HG03039 (cell line): ENCODE measurements around the gene DDX10.
"Not testable (repeated sequence)": the region's sequence is repeated elsewhere in the genome, so short reads cannot be mapped to it uniquely, and the experiment has no call there.

Source experiments
- ATAC-seq: cut with Tn5 transposase; IDR thresholded peaks from one replicate; pipeline ENCODE4 v1.9.1; 2021; ENCODE audit warnings: mild to moderate bottlenecking, moderate library complexity; ENCODE audit not compliant: unreplicated experiment

Gene DDX10

DNA sequence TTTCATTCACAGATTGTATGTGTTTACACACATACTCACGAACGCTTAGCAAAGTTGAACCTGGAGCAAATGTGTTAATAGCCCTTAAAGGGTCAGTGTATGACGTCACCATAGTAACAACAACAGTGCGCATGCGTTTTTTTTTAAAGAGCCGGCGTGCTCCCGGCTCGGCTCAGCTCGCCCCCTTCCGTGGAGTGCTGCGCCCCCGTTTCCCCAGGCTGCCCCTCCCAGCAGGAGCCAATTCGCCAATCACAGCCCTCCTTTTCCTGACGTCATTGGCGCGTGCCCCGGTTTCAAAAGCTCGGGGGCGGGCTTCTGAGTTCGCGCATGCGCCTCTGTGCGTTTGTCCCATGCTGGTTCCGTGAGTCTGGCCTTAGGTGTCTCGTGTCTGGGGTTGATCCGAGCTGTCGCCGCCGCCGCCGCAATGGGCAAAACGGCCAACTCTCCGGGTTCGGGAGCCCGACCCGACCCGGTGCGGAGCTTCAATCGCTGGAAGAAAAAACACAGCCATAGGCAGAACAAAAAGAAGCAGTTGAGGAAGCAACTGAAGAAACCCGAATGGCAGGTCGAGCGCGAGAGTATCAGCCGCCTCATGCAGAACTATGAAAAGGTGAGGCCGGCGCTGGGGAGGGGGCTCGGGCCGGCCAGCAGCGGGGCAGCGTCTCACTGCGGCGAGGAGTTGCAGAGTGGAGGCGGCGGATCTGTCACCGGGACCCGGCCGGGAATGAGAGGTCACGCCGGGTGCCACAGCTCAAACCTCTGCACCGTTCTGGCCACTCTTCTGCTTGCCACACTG, at the start of gene DDX10:
Gene DDX10 (plus strand): TSS at position 340 of the 796 bp plus-strand sequence. CDS start 85 bp downstream, at position 425.
- ATAC-seq = peak; percentile 94

DNA sequence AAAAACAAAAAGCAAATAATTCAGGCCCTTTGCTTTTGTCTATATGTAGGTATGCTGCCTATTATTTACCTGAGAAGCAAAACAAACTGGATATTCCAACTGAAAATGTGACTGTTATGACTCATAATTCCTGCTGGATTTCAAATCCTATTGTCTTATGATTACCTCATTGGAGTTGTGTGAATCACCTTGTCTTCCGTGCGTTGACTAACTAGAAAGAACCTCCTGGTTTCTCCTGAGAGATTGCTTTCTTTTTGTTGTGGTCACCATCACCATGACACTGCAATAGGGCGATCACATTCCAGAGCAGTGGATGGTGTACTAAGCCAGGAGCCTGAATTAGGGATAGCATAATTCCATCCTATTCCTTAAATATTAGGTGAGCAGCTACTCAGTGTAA, 48.3 kb upstream of the DDX10 start:
- no peak for ATAC-seq

GRCh38 chr11:108617055-108617454, 47.8 kb upstream of the DDX10 start:
- no peak for ATAC-seq

DNA sequence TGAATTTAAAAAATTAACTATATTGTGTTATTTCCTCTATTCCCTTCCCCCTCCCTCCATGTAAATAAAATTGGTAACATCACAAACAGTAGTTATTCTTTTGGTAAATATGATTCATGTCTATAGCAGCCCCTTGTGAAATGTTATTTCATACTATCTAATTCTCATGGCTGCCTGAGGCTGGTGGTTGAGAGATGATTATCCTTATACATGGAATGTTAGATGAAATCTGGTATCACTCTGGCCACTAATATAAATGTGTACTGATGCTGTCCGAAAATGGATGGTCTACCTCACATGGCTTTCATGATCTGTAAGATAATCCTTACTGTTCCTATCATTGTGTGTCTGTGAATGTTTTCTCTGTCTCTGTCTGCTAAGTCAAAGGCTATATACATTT, 46.3 kb upstream of the DDX10 start:
- no peak for ATAC-seq

DNA sequence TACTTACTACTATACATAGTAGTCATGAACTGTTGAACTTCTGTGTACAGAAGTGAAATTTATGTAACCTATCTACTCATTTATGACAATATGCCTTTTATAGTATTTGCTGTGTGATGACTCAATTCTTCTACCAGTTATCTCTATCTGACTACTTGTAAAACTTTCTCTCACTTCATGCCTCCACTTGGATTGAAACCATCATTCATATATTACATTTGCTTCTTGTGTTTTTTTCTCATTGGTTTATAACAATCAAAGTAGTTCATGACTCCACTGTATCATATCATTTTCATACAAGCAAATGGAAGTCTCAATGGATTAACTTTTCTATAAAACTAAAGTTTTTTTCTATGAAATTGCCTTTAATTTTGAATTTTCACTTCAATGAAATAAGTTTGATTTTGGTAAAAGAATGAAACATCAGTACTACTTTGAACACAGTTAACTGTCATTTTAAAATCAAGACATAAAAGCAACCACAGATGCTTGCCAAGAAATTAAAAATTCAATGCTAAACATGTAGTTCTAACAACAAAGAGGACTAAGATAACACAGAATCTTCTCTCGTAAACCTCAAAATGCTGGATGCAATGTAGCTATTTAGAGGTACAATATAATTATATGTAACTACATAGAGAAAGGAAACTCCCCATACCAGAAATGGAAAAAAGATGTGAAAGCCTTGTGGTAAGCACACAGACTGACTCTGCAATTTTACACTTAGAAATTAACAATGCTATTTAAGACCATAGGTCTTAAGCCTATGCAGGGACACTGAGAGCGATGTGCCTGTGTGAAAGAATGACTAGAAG, 43.7 kb upstream of the DDX10 start:
- ATAC-seq = peak; percentile 87

GRCh38 chr11:108622341-108622740, 42.5 kb upstream of the DDX10 start:
- no peak for ATAC-seq

- no peak for ATAC-seq
These were observed 40.5 kb upstream of the DDX10 start for GRCh38 chr11:108624196-108624925.

- ATAC-seq = no peak
These were observed 36.5 kb upstream of the DDX10 start for GRCh38 chr11:108628326-108628725.

- ATAC-seq = no peak
These were observed 36.1 kb upstream of the DDX10 start for GRCh38 chr11:108628812-108629211.

DNA sequence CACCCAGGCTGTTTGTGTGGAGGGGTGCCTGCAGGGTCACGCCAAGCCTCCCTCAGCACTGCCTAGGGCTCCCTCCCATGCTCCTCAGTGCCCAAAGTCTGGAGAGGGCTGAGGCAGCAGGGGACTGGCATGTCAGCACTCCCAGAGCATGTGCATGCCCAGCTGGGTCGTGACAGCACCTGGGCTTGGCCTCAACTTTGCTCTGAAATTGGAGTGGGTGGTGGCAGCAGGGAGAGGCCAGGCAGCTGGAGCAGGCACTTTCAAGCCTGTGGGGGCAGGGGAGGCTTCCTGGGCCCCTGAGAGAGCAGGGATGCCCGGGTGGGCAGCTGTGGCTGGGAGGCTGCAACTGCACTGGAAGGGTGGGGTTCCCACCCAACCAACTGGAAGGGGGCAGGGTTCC, 35.6 kb upstream of the DDX10 start:
- no peak for ATAC-seq

- ATAC-seq = no peak
These were observed 32.7 kb upstream of the DDX10 start for GRCh38 chr11:108632041-108632704.

DNA sequence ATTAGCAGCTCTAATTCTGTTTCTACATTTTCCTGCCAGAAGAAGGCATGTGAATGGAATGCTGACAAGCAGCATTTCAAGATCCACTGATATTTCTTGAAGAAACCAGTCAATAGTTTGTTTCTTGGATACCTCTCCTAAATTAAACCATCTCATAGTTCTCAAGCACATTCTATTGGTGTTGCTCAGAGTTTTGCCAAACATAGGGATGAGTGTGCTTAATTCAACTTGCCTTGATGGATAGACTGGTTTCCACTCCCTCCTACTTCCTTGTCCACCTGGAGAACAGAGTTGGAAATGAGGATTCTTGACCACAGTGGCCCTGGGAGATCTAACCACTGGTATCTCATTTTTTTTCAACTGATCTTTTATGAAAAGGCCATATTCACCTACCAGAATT, 29.8 kb upstream of the DDX10 start:
- ATAC-seq = no peak

- no peak for ATAC-seq
These were observed 28.6 kb upstream of the DDX10 start for GRCh38 chr11:108636222-108636621.

DNA sequence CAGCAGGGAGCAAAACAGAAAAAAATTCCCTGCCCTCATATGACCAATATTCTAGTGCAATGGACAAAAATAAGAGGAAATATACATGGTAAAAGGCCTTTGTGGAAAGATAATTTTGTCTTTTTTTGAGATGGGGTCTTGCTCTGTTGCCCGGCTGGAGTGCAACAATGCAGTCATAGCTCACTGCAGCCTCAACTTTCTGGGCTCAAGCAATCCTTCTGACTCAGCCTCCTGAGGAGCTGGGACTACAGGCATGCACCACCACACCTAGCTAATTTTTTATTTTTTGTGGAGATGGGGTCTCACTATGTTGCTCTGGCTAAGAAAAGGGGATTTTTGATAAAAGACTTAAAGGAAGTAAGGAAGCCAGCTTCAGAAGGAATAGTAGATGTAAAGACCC, 25.7 kb upstream of the DDX10 start:
- ATAC-seq = no peak

- ATAC-seq = not testable (repeated sequence)
These were observed 23.1 kb upstream of the DDX10 start for GRCh38 chr11:108641752-108642151.

GRCh38 chr11:108643974-108644373, 20.9 kb upstream of the DDX10 start:
- no peak for ATAC-seq

GRCh38 chr11:108645970-108646369, 18.9 kb upstream of the DDX10 start:
- ATAC-seq = no peak

DNA sequence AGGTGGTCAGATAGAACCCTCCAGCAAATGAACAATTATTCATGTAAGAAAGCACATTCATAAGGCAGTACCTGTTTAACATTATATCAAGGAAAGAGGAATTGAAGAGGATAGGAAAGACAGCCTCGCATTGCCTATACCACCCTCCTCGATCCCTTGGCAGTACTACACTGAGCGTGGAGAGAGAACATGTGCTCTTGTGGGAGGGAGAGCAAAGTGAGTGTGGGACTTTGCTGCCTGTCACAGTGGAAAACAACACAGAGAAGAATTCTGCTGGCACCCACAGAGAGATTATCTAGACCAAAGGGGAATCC, 17.5 kb upstream of the DDX10 start:
- ATAC-seq = no peak

DNA sequence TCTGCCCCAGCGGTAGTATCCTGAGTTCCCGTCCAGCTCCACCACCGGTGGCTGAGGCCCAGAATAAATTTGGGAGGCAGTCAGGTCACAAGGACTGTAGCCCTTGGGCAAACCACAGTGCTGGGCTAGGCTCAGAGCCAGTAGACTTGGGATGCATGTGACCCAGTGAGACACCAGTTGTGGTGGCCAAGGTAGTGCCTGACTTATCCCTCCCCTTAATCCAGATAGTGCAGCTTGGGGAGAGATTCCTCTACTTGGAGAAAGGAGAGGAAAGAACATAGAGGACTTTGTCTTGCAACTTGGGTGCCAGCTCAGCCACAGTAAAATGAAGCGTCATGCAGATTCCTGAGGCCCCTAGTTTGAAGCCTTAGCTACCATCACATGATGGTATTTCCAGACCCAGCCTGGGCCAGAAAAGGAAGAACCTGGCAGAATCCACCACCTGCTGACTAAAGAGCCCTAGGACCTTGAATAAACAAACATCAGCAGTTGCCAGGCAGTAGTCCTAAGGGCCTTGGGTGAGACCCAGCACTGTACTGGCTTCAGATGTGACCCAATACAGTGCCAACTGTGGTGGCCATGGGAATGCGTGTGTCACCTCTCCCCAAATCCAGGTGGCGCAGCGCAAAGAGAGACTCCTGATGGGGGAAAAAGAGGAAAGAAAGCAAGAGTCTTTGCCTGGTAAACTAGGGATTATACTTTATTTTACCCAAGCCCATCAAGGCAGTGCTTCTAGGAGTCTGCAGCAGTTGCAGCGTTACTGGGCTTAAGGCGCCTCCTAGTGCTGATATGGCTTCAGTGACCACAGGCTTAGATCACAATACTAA, 17.0 kb upstream of the DDX10 start:
- ATAC-seq = peak; percentile 76

DNA sequence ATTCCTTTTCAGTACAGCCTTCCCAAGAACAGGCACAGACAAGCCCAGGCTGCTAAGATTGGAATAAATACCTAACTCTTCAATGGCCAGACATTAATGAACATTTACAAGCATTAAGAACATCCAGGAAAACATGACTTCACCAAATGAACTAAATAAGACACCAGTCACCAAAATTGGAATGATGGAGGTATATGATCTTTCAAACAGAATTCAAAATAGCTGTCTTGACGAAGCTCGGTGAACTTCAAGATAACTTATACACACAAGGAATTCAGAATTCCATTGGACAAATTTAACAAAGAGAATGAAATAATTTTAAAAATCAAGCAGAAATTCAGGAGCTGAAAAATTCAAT, 16.4 kb upstream of the DDX10 start:
- no peak for ATAC-seq
